VCaP (cell line): ENCODE measurements around the gene AKAP12.

Experiments used
- H3K27ac ChIP-seq: fragments of 450-650 bp; 2 replicates; pipeline ENCODE4 v1.5.1; 2017
- TF ChIP-seq, protein P1 (sequence below): fragments of 450-650 bp; conservative IDR thresholded peaks from 2 replicates; pipeline ENCODE4 v1.5.1; 2017; ENCODE audit warnings: mild to moderate bottlenecking, moderate library complexity

Gene AKAP12

GRCh38 chr6:151265282-151265681, 25.5 kb downstream of the AKAP12 start:
- TF ChIP-seq, protein P1, sequence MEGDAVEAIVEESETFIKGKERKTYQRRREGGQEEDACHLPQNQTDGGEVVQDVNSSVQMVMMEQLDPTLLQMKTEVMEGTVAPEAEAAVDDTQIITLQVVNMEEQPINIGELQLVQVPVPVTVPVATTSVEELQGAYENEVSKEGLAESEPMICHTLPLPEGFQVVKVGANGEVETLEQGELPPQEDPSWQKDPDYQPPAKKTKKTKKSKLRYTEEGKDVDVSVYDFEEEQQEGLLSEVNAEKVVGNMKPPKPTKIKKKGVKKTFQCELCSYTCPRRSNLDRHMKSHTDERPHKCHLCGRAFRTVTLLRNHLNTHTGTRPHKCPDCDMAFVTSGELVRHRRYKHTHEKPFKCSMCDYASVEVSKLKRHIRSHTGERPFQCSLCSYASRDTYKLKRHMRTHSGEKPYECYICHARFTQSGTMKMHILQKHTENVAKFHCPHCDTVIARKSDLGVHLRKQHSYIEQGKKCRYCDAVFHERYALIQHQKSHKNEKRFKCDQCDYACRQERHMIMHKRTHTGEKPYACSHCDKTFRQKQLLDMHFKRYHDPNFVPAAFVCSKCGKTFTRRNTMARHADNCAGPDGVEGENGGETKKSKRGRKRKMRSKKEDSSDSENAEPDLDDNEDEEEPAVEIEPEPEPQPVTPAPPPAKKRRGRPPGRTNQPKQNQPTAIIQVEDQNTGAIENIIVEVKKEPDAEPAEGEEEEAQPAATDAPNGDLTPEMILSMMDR = no peak
- H3K27ac ChIP-seq = no peak overlapping the region

DNA sequence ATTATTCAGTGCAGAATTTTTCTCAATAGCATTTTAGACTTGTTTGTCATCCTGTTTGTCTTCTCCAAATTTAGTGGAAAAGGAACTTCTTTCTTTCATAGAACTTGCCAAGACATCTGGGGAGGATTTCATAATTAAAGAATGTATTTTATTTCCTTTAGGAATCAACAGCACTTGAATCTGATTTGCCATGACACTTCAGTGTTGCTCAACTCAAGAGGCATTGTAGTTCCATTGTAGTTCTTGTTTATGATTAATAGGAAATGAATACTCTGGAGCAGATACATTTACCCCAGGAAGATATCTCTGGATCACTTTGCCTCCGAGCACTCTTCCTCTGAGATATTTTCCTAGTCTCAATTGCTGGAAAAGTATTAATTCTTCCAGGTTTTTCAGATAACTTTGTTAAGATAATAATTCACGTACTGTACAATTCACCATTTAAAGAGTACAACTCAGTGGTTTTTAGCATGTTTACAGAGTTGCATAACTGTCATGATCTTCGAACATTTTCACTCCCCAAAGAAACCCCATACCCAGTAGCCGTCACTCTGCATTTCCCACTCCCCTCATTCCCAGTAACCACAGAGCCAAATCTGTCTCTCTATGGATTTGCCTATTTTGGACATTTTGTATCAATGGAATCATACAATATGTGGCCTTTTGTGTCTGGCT, 29.7 kb downstream of the AKAP12 start:
- no peak overlapping the region for H3K27ac ChIP-seq
- TF ChIP-seq, protein P1 = no peak

GRCh38 chr6:151275121-151275520, 35.4 kb downstream of the AKAP12 start:
- TF ChIP-seq, protein P1 = no peak

GRCh38 chr6:151275566-151275965, 35.8 kb downstream of the AKAP12 start:
- TF ChIP-seq, protein P1 = no peak
- H3K27ac ChIP-seq = no peak overlapping the region

More at GRCh38 chr6:151275121-151275520, 35.4 kb downstream of the AKAP12 start:
- no peak overlapping the region for H3K27ac ChIP-seq

GRCh38 chr6:151276112-151276740, 36.5 kb downstream of the AKAP12 start:
- no peak overlapping the region for H3K27ac ChIP-seq
- TF ChIP-seq, protein P1 = no peak

- no peak overlapping the region for H3K27ac ChIP-seq
- TF ChIP-seq, protein P1 = no peak
Measured at GRCh38 chr6:151279891-151280290, 40.1 kb downstream of the AKAP12 start.

DNA sequence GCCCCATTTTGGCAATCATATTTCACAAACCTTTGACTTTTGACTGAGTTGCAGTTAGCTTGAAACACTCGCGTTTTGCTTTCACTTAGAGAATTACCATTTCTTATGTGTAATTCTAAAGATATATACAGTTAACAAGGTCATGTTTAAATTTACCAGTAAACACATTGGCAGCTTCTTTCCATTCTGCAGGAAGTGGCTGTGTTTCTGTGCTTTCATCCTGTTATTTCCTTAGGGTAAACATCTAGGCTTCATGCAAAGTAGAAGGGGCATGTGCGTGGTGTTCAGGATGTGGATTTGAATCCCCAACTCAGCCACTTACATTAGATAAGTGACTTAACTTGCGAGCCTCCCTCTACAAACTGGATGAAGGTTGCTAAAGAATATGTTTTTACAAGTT, 41.1 kb downstream of the AKAP12 start:
- TF ChIP-seq, protein P1 = no peak
- H3K27ac ChIP-seq = no peak overlapping the region
